Hypothalamus (tissue), 51 donors: ENCODE data around the gene DNAJB6.

Source experiments
- DNase-seq, 51 donors: peaks; one replicate each; lab custom pipeline; 2025; lab: John Stamatoyannopoulos, UW

DNAJB6 gene

GRCh38 chr7:157392256-157393037 is 55.6 kb downstream of the DNAJB6 start:
- no peak for DNase-seq

GRCh38 chr7:157394246-157395191 is 57.7 kb downstream of the DNAJB6 start:
- no peak for DNase-seq

- DNase-seq: no peak
These were observed 58.4 kb downstream of the DNAJB6 start for GRCh38 chr7:157395206-157395605.

GRCh38 chr7:157396316-157397035 is 59.7 kb downstream of the DNAJB6 start:
- no peak for DNase-seq

GRCh38 chr7:157397036-157397720 is 60.4 kb downstream of the DNAJB6 start:
- DNase-seq: no peak

GRCh38 chr7:157397731-157398691 is 61.2 kb downstream of the DNAJB6 start:
- DNase-seq: peak in 3 of 51 donors; percentile 5 to 12 (median 9)

GRCh38 chr7:157399086-157399687 is 62.4 kb downstream of the DNAJB6 start:
- no peak for DNase-seq

GRCh38 chr7:157400171-157400860 is 63.5 kb downstream of the DNAJB6 start:
- no peak for DNase-seq

GRCh38 chr7:157401567-157402387 is 65.0 kb downstream of the DNAJB6 start:
- no peak for DNase-seq

GRCh38 chr7:157402388-157402703 is 65.5 kb downstream of the DNAJB6 start:
- DNase-seq: no peak

- DNase-seq: no peak
These were observed 66.2 kb downstream of the DNAJB6 start for GRCh38 chr7:157402911-157403534.

GRCh38 chr7:157403646-157404401 is 67.0 kb downstream of the DNAJB6 start:
- no peak for DNase-seq

- DNase-seq: no peak
These were observed 68.2 kb downstream of the DNAJB6 start for GRCh38 chr7:157404845-157405481.

GRCh38 chr7:157405501-157405900 is 68.7 kb downstream of the DNAJB6 start:
- DNase-seq: no peak

GRCh38 chr7:157405914-157406810 is 69.4 kb downstream of the DNAJB6 start:
- peak in 6 of 51 donors; percentile 12 to 24 (median 20) for DNase-seq
